ENCODE measurements around the gene TNFRSF9.

GRCh38 chr1:7983086-7983778 lies 42.6 kb upstream of the TNFRSF9 start:
- TF ChIP-seq, protein P1, sequence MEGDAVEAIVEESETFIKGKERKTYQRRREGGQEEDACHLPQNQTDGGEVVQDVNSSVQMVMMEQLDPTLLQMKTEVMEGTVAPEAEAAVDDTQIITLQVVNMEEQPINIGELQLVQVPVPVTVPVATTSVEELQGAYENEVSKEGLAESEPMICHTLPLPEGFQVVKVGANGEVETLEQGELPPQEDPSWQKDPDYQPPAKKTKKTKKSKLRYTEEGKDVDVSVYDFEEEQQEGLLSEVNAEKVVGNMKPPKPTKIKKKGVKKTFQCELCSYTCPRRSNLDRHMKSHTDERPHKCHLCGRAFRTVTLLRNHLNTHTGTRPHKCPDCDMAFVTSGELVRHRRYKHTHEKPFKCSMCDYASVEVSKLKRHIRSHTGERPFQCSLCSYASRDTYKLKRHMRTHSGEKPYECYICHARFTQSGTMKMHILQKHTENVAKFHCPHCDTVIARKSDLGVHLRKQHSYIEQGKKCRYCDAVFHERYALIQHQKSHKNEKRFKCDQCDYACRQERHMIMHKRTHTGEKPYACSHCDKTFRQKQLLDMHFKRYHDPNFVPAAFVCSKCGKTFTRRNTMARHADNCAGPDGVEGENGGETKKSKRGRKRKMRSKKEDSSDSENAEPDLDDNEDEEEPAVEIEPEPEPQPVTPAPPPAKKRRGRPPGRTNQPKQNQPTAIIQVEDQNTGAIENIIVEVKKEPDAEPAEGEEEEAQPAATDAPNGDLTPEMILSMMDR (IDR thresholded peaks at IDR 0.05; ENCODE audit: poor library complexity, severe bottlenecking) = no peak
- no peak for TF ChIP-seq EZH2 (IDR thresholded peaks at IDR 0.05; ENCODE audit: borderline replicate concordance, insufficient read depth, low read length, poor library complexity, severe bottlenecking)
- TF ChIP-seq TAF1 (IDR thresholded peaks at IDR 0.05; ENCODE audit: low read depth) = no peak
- no peak for TF ChIP-seq REST (IDR thresholded peaks at IDR 0.05; ENCODE audit: borderline replicate concordance)
- TF ChIP-seq EP300 (conservative IDR thresholded peaks at IDR 0.05; ENCODE audit: poor library complexity, severe bottlenecking) = no peak
- TF ChIP-seq POLR2AphosphoS5 (IDR thresholded peaks at IDR 0.05) = no peak
- TF ChIP-seq MXI1 (conservative IDR thresholded peaks at IDR 0.05; ENCODE audit: poor library complexity, severe bottlenecking) = no peak
